Panc1 (cell line): ENCODE measurements around the gene AKAP6. TPM values are rescaled to one million over a fixed set of nuclear protein-coding genes. Genes with fewer than 3 reads are reported as not detected.

Source experiments
- ATAC-seq: fragments of 200-7000 bp; cut with Tn5 transposase; 2 replicates; pipeline ENCODE4 v1.9.1; 2020; ENCODE audit warnings: mild to moderate bottlenecking, moderate library complexity
- BruUV-seq: library from RNA; stranded (reverse); fragments of 400-500 nt; replicated peaks from 2 replicates; lab custom pipeline; 2021; lab: Mats Ljungman, UMichigan
- CTCF ChIA-PET: fragments of 300-600 bp; sonication (Branson Sonifier 250); formaldehyde crosslinking; loops from one replicate; lab custom pipeline; 2022; ENCODE audit warnings: antibody characterized with exemption; lab: Charles Lee
- POLR2A ChIA-PET: fragments of 300-600 bp; sonication (Branson Sonifier 250); formaldehyde crosslinking; loops from one replicate; lab custom pipeline; 2022; ENCODE audit warnings: antibody characterized with exemption; lab: Charles Lee
- DNase-seq: peaks from one replicate; pipeline ENCODE4 v3.0.0-alpha.2; 2010; ENCODE audit warnings: low read depth, low spot score
- H3K27ac ChIP-seq: 2 replicates; pipeline ENCODE4 v1.5.1; 2011; ENCODE audit warnings: mild to moderate bottlenecking, low read length, inconsistent platforms
- H3K27me3 ChIP-seq: fragments of 200-500 bp; sonication (Bioruptor generic); 2 replicates; pipeline ENCODE4 v1.6.0; 2014; ENCODE audit warnings: low read length, inconsistent platforms; ENCODE audit not compliant: control insufficient read depth, insufficient read depth
- H3K36me3 ChIP-seq: fragments of 200-500 bp; sonication (Bioruptor generic); 2 replicates; pipeline ENCODE4 v1.5.1; 2014; ENCODE audit warnings: inconsistent platforms, mild to moderate bottlenecking, low read length, moderate library complexity; ENCODE audit not compliant: control insufficient read depth, insufficient read depth
- H3K4me1 ChIP-seq: 2 replicates; pipeline ENCODE4 v1.5.1; 2011; ENCODE audit warnings: inconsistent platforms, mild to moderate bottlenecking, low read length, moderate library complexity; ENCODE audit not compliant: control insufficient read depth, insufficient read depth
- H3K4me3 ChIP-seq, 2 experiments: 2 replicates each; pipeline ENCODE4 v1.5.1; 2011 to 2012; ENCODE audit warnings: low read depth in 2 of 2, low read length in 2 of 2, mild to moderate bottlenecking in 2 of 2, inconsistent platforms in 1 of 2, moderate library complexity in 1 of 2
- H3K9me3 ChIP-seq: fragments of 200-500 bp; sonication (Bioruptor generic); 2 replicates; pipeline ENCODE4 v1.5.1; 2014; ENCODE audit warnings: low read depth, mild to moderate bottlenecking, inconsistent platforms, low read length, moderate library complexity; ENCODE audit not compliant: control insufficient read depth, insufficient read depth
- POLR2AphosphoS5 ChIP-seq: IDR thresholded peaks from 2 replicates; pipeline ENCODE4 v1.6.1; 2012; ENCODE audit warnings: mild to moderate bottlenecking, low read depth, low read length, moderate library complexity
- SIN3A ChIP-seq: IDR thresholded peaks from 2 replicates; pipeline ENCODE4 v1.6.1; 2012; ENCODE audit warnings: low read depth, mild to moderate bottlenecking, low read length, moderate library complexity, borderline replicate concordance; ENCODE audit not compliant: insufficient read depth
- TCF7L2 ChIP-seq: IDR thresholded peaks from 2 replicates; pipeline ENCODE4 v1.6.1; 2011; ENCODE audit warnings: mild to moderate bottlenecking, low read depth, low read length, inconsistent platforms
- in situ Hi-C: cut with HindIII; loops from 2 replicates; pipeline ENCODE4 v1.10.0; 2016; ENCODE audit warnings: low sequenced_read_pairs, low pct_unique_long_range_greater_than_20kb
- intact Hi-C: fragments of 100-400 bp; cut with micrococcal nuclease; formaldehyde crosslinking; loops from one replicate; pipeline ENCODE4 v1.10.0; 2022; ENCODE audit not compliant: unreplicated experiment
- total RNA-seq: library from RNA; stranded (reverse); gene quantifications from one replicate; pipeline ENCODE4 v1.2.1, GENCODE V29; 2021; ENCODE audit not compliant: unreplicated experiment
- TF ChIP-seq, protein P1 (sequence below), 2 experiments: IDR thresholded peaks; 2 replicates each; pipeline ENCODE4 v1.6.1; 2011 to 2012; ENCODE audit warnings: low read depth in 2 of 2, control low read depth in 1 of 2, low read length in 1 of 2, mild to moderate bottlenecking in 1 of 2, moderate library complexity in 1 of 2; ENCODE audit not compliant: insufficient read depth in 1 of 2
- TF ChIP-seq, protein P2 (sequence below): fragments of 450-650 bp; IDR thresholded peaks from 2 replicates; pipeline ENCODE4 v1.5.1; 2017; ENCODE audit warnings: mild to moderate bottlenecking

AKAP6 gene
- total RNA-seq, 1 experiment from 2014 or later, result 0.82 TPM

DNA sequence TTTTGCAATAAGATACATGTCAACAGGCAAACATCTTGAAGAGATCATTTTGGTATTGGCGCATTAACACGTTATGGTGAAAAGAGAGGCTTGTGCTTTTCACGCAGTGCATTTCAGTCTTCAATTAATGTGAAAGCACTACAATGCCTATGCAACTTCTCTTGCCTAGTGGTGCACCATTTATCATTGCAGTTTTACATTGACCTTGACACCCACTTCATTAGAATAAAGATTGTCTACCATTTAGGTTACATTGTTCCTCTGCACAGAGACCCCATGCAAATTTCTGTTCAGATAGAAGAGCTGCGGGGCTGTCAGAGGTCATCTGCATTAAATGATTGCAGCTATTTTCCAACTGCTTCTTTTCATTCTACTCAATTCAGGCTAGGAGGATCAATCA, 397.4 kb downstream of the AKAP6 start:
- POLR2A ChIA-PET, result no interaction called here
- Histone ChIP-seq H3K27ac (no peak overlapping the region), H3K9me3 (no peaks in the 10 kb centered on the region), H3K4me3 (no peak overlapping the region), H3K4me1 (no peaks in the 10 kb centered on the region), H3K36me3 (no peaks in the 10 kb centered on the region), H3K27me3 (no peaks in the 10 kb centered on the region)
- ATAC-seq (no peak), DNase-seq (no peak)
- in situ Hi-C loops (no loop called here), intact Hi-C loops (no loop called here)
- no TSS peak for BruUV-seq
- CTCF ChIA-PET, result no interaction called here
- TF ChIP-seq POLR2AphosphoS5 (no peak), TCF7L2 (no peak)
- TF ChIP-seq, protein P1, sequence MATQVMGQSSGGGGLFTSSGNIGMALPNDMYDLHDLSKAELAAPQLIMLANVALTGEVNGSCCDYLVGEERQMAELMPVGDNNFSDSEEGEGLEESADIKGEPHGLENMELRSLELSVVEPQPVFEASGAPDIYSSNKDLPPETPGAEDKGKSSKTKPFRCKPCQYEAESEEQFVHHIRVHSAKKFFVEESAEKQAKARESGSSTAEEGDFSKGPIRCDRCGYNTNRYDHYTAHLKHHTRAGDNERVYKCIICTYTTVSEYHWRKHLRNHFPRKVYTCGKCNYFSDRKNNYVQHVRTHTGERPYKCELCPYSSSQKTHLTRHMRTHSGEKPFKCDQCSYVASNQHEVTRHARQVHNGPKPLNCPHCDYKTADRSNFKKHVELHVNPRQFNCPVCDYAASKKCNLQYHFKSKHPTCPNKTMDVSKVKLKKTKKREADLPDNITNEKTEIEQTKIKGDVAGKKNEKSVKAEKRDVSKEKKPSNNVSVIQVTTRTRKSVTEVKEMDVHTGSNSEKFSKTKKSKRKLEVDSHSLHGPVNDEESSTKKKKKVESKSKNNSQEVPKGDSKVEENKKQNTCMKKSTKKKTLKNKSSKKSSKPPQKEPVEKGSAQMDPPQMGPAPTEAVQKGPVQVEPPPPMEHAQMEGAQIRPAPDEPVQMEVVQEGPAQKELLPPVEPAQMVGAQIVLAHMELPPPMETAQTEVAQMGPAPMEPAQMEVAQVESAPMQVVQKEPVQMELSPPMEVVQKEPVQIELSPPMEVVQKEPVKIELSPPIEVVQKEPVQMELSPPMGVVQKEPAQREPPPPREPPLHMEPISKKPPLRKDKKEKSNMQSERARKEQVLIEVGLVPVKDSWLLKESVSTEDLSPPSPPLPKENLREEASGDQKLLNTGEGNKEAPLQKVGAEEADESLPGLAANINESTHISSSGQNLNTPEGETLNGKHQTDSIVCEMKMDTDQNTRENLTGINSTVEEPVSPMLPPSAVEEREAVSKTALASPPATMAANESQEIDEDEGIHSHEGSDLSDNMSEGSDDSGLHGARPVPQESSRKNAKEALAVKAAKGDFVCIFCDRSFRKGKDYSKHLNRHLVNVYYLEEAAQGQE (IDR thresholded peaks at IDR 0.05; ENCODE audit: insufficient read depth in 1 of 2, low read depth in 2 of 2, low read length in 1 of 2), result no peak

DNA sequence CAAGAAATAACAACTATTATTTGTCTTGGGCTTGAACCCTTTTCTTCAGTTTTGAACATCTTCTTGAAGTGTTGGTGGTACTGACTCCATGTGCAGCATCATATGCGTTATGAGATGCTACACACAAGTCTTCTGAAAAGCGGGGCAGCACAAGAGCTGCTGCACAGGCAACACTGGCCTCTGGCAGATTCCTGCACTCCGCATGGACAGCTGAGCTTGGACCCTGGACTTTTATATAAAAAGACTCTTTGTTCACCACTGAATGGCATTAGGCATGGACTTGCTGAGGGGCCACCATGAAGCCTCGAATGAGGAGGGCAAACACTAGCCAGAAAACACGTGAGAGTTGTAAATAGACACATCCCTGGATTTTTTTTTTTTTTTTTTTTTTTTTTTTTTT, 398.7 kb downstream of the AKAP6 start:
- ChIA-PET CTCF (no interaction called here), POLR2A (no interaction called here)
- TF ChIP-seq SIN3A (no peak), POLR2AphosphoS5 (no peak), TCF7L2 (no peak)
- TF ChIP-seq, protein P1 (IDR thresholded peaks at IDR 0.05; ENCODE audit: insufficient read depth in 1 of 2, low read depth in 2 of 2, low read length in 1 of 2), result no peak
- TF ChIP-seq, protein P2, sequence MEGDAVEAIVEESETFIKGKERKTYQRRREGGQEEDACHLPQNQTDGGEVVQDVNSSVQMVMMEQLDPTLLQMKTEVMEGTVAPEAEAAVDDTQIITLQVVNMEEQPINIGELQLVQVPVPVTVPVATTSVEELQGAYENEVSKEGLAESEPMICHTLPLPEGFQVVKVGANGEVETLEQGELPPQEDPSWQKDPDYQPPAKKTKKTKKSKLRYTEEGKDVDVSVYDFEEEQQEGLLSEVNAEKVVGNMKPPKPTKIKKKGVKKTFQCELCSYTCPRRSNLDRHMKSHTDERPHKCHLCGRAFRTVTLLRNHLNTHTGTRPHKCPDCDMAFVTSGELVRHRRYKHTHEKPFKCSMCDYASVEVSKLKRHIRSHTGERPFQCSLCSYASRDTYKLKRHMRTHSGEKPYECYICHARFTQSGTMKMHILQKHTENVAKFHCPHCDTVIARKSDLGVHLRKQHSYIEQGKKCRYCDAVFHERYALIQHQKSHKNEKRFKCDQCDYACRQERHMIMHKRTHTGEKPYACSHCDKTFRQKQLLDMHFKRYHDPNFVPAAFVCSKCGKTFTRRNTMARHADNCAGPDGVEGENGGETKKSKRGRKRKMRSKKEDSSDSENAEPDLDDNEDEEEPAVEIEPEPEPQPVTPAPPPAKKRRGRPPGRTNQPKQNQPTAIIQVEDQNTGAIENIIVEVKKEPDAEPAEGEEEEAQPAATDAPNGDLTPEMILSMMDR, result no peak

More for the DNA sequence above, 398.7 kb downstream of the AKAP6 start:
- Histone ChIP-seq H3K4me1 (no peaks in the 10 kb centered on the region), H3K27me3 (no peaks in the 10 kb centered on the region), H3K4me3 (no peak overlapping the region), H3K36me3 (no peaks in the 10 kb centered on the region), H3K27ac (no peak overlapping the region), H3K9me3 (no peaks in the 10 kb centered on the region)
- intact Hi-C loops (no loop called here), in situ Hi-C loops (no loop called here)
- DNase-seq, result no peak
- no TSS peak for BruUV-seq
- no peak for ATAC-seq
